ENCODE results near the gene SPACA9. TPM values are rescaled to one million over a fixed set of nuclear protein-coding genes. Genes with fewer than 3 reads are reported as not detected.

The SPACA9 gene
- polyA plus RNA-seq, 1 experiment, result 3.6 TPM

DNA sequence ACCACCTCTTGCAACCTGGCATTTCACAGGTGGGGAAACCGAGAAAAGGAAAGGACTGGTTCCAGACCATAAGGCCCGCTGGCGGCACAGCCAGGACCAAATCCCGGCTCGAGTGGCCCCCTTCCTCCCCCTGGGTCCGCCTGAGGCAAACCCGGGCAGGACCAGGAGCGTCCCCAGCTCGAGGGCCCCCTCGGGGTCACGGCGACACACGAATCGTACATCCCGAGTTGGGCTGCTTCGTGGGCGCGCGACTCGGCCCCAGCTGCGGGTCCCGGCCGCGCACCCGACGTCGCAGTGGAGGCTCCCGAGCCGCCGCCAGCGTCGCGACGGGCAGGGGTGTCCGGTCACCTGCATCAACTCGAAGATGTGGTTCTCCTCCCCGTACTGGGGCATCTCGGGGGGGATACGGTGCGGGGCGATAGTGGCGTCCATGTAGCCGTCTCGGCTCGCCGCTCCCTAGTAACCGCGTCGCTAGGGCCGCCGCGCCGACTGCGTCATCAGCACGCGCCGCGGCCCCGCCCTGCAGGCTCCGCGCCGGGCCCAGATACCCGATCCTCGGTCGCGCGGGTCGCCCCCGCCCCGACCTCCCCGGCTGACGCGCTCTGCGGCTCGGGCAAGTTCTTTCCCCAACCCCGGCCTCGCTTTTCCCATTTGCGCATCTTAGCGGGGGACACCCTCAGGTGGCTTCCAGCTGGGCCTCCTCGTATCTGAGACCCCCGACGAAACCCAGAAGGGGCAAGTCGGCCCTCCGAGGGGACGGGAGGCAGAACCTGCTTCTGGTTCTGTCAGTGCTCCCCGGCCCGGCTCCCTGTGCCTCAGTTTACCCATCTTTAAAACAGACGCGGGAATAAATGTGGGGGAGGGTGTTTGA lies 639 bp upstream of the SPACA9 start, which contains the start of gene AK8:
TSS of gene AK8 (minus strand) at position 461 of the 871 bp plus-strand sequence. CDS start at position 432, 29 bp downstream.
- POLR2A ChIA-PET, result no interaction called here

DNA sequence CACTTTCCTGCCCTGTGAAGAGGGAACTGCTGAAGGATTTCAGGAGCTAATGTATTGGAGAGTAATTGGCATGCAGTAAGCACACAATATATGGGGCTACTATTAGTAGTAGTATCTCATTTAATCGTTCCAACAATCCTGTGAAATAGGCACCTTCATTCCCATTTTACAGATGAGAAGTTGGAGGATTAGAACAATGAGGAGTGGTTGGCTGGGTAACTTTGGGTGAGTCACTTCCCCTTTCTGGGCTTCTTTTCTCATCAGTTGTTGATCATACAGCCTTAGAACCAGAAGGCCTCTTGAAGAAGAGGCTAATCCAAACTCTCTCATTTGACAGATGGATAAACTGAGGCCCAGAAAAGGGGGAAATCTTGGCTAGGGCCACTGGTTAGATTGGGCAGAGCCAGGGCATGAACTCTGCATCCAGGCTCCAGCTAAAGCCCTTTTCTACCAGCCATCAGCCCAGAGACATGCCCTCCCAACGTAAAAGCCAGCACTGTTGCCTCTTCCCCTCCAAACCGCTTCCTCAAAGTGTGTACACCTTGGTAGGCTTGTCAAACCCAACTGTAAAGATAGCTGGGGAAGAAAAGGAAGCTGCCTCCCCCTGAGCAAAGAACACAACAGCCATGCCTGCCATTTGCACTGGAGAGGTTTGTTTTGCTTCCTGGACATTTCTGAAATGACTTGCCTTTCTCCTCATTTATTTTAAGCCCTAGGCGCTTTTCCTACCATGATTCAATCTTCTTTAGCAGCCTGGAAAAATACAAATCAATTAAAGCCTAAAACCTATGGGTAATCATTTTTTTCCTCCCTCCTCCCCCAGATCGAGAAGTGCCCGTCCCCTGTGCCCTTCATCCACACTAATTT lies 992 bp downstream of the SPACA9 start:
- Histone ChIP-seq H3K4me3 (ENCODE audit: low read depth, low read length) (peak overlapping the region; percentile 90), H3K27ac (ENCODE audit: low read depth, low read length) (peak overlapping the region; percentile 11), H3K27me3 (ENCODE audit: control insufficient read depth, insufficient read depth, low read length) (no peaks in the 10 kb centered on the region), H3K9me3 (ENCODE audit: control insufficient read depth, insufficient read depth, low read length) (no peaks in the 10 kb centered on the region; the same call in 1 of the 2 replicates)
- no peak for DNase-seq (ENCODE audit: low read depth, low spot score)
- TF ChIP-seq, protein P1, sequence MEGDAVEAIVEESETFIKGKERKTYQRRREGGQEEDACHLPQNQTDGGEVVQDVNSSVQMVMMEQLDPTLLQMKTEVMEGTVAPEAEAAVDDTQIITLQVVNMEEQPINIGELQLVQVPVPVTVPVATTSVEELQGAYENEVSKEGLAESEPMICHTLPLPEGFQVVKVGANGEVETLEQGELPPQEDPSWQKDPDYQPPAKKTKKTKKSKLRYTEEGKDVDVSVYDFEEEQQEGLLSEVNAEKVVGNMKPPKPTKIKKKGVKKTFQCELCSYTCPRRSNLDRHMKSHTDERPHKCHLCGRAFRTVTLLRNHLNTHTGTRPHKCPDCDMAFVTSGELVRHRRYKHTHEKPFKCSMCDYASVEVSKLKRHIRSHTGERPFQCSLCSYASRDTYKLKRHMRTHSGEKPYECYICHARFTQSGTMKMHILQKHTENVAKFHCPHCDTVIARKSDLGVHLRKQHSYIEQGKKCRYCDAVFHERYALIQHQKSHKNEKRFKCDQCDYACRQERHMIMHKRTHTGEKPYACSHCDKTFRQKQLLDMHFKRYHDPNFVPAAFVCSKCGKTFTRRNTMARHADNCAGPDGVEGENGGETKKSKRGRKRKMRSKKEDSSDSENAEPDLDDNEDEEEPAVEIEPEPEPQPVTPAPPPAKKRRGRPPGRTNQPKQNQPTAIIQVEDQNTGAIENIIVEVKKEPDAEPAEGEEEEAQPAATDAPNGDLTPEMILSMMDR (IDR thresholded peaks at IDR 0.05; ENCODE audit: low read depth, low read length), result no peak
- ChIA-PET POLR2A (interaction anchor here (1.0 kb wide), 1 partner anchor 210 kb away, joined by 3 read pairs; the partner anchor contains the start of gene DDX31), CTCF (interaction anchor here (0.7 to 3.0 kb wide), 4 partner anchors 21 to 24 kb away, joined by 3 to 11 read pairs (median 4); no protein-coding TSS in a partner anchor)

More for the DNA sequence above, 639 bp upstream of the SPACA9 start, which contains the start of gene AK8:
- H3K27me3 ChIP-seq (ENCODE audit: control insufficient read depth, insufficient read depth, low read length), result no peaks in the 10 kb centered on the region
- no peak within 1 kb of the TSS for H3K27ac ChIP-seq (ENCODE audit: low read depth, low read length)
- H3K9me3 ChIP-seq (ENCODE audit: control insufficient read depth, insufficient read depth, low read length), result no peaks in the 10 kb centered on the region; the same call in 1 of the 2 replicates
- no peak for DNase-seq (ENCODE audit: low read depth, low spot score)
- TF ChIP-seq, protein P1 (IDR thresholded peaks at IDR 0.05; ENCODE audit: low read depth, low read length), result no peak
- H3K4me3 ChIP-seq (ENCODE audit: low read depth, low read length), result peak within 1 kb of the TSS; percentile 90
- CTCF ChIA-PET, result interaction anchor here (1.1 to 3.0 kb wide), 2 partner anchors 23 to 24 kb away, joined by 3 to 11 read pairs; no protein-coding TSS in a partner anchor

DNA sequence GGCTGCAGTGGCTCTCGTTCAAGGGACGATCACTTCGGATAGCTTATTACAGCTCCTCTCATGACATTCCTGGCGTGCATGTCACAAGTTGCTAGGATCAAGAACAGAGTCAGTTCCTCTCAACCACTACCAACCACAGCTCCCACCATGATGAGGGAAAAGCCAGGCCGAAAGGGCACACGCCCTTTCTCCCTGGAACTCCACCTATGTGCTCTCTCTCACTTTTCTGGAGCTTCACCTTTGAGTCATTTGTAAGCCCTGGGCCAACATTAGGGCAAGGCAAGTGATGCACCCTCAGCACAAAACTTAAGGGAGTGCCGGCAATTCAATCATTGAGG lies 1.6 kb downstream of the SPACA9 start:
- CTCF ChIA-PET, result interaction anchor here (0.7 kb wide), 2 partner anchors 21 to 23 kb away, joined by 3 to 5 read pairs; no protein-coding TSS in a partner anchor

DNA sequence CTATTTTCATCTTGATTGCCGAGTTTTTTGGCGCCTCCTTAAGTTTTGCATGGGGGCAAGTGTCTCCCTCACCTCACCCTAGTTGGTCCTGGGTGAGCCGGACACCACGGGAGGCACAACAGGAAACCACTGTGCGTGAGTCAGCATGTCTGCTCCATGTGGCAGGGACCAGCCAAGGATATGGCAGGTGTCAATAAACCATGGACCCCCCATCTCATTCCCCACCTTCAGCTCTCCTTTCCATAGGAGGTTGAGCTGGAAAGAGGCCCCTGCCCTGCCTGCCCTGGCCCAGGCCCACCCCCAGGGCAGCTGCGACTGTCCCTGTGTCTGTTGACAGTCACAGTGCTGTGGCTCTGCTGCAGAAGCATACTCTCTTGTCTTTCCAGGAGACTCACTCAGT lies 3.1 kb downstream of the SPACA9 start:
- no peak for DNase-seq (ENCODE audit: low read depth, low spot score)
- CTCF ChIA-PET, result no interaction called here
- POLR2A ChIA-PET, result interaction anchor here (0.7 kb wide), 1 partner anchor 14 kb away, joined by 3 read pairs; no protein-coding TSS in a partner anchor
- no peak overlapping the region for H3K4me3 ChIP-seq (ENCODE audit: low read depth, low read length)
- no peak overlapping the region for H3K27ac ChIP-seq (ENCODE audit: low read depth, low read length)
- H3K27me3 ChIP-seq (ENCODE audit: control insufficient read depth, insufficient read depth, low read length), result no peaks in the 10 kb centered on the region
- H3K9me3 ChIP-seq (ENCODE audit: control insufficient read depth, insufficient read depth, low read length), result no peaks in the 10 kb centered on the region; the same call in 1 of the 2 replicates
- TF ChIP-seq, protein P1 (IDR thresholded peaks at IDR 0.05; ENCODE audit: low read depth, low read length), result no peak

More for the DNA sequence above, 1.6 kb downstream of the SPACA9 start:
- no peaks in the 10 kb centered on the region; the same call in 1 of the 2 replicates for H3K9me3 ChIP-seq (ENCODE audit: control insufficient read depth, insufficient read depth, low read length)
- H3K27me3 ChIP-seq (ENCODE audit: control insufficient read depth, insufficient read depth, low read length), result no peaks in the 10 kb centered on the region
- H3K27ac ChIP-seq (ENCODE audit: low read depth, low read length), result no peak overlapping the region
- TF ChIP-seq, protein P1 (IDR thresholded peaks at IDR 0.05; ENCODE audit: low read depth, low read length), result no peak
- DNase-seq (ENCODE audit: low read depth, low spot score), result no peak
- no peak overlapping the region for H3K4me3 ChIP-seq (ENCODE audit: low read depth, low read length)
- POLR2A ChIA-PET, result no interaction called here
